GM21723 (cell line): ENCODE measurements around the gene RIMKLB.
A peak's percentile ranks its signal among the peaks of the same experiment; 100 is the strongest.

ENCODE experiments used
- ATAC-seq: cut with Tn5 transposase; IDR thresholded peaks from one replicate; pipeline ENCODE4 v1.9.1; 2021; ENCODE audit warnings: mild to moderate bottlenecking, moderate library complexity; ENCODE audit not compliant: unreplicated experiment

The RIMKLB gene, protein sequence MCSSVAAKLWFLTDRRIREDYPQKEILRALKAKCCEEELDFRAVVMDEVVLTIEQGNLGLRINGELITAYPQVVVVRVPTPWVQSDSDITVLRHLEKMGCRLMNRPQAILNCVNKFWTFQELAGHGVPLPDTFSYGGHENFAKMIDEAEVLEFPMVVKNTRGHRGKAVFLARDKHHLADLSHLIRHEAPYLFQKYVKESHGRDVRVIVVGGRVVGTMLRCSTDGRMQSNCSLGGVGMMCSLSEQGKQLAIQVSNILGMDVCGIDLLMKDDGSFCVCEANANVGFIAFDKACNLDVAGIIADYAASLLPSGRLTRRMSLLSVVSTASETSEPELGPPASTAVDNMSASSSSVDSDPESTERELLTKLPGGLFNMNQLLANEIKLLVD

DNA sequence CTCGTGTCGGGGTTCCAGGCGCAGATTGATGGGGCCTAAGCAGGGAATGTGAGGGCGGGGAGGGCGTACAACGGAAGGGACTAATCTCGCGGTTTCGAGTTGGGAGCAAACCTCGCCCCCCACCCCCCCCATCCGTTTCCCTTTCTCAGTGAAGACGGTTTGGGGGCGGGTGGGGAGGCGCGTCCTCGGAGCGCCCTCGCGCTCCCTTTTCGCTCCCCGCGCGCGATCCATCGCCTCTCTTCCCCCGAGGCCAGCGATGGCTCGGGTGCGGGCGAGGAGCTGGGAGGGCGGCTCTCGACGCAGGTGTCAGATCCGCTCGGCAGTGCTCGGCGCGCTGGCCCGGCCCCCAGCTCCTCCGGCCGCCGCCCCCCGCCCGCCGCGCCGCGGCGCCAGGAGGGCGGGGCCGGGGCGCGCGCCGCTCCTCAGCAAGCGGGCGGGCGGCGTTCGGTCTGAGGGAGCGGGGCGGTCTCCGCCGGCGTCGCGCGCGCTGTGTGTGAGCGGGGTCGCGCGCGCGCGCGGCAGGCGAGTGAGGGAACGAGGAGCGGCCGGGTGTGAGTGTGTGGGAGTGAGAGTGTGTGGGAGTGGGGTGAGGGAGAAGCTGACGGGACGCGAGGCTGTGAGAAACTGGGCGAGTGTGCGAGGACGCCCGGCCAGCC lies at the start of gene RIMKLB:
Gene RIMKLB, plus strand, starts transcription at position 516 of the 656 bp plus-strand sequence. CDS start 15,876 bp downstream, outside the sequence.
- peak; percentile 81 for ATAC-seq

DNA sequence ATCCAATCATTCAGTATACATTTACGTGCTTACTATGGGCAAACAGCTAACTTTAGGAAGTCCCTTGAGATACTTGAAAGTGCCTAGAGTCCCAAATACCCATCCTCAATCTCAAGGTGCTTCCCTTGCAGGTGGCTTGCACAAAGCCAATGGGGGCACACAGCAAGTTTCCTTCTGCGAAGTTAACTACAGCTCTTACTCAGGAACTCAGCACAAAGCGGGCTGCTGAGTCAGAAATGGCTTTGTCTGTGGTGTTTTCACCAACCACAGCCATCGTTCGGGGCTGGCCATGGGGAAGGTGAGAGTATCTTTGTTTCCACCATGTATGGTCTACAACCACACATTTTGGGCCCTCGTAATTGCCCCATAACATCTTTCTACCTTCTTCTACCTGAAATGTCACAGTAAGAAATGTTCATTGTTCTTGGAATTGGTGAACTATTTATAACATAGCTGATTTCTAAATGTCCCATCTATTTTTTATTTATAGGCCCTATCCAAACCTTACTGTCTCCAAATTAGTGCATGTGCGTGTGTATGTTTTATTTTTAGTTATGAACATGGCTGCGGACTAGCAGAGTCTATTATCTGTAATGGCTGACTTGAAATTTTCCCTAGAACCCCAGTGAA lies 49.1 kb upstream of the RIMKLB start:
- ATAC-seq = peak; percentile 75

DNA sequence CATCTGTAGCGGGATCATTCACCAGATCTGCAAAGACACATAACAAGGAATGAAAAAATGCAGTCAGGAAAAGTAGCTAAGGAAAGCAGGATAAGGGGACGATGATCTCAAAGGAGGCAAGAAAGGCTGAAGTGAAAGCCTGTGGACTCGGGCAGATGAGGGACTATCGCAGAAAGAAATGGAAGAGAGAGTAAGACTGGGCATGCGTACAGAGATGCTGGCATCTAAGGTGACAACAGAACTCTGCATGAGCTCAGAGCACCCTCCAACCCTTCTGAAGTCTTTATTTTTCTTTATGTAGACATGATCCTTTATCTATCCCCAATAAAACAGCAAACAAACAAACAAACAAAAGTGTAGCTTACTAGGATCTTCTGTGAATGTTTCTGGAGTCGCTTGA lies 42.4 kb upstream of the RIMKLB start:
- ATAC-seq = no peak

DNA sequence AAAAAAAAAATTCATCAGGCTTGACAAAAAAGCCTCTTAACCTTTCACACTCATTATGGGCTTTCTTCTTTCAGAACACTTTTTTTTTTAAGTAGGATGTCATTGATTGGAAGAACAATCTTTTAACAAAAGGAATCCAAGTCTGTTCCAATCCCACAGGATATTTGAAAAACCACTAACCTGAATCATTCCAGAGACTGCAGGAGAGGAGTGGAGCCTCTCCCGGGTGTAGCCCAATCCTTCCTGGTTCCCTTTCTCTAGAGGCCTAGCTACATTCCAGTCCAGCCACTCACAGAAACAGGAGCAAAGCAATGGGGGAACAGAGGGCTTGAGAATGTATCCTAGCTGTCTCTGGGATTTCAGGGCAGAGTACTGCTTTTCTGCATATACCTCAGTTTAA lies 39.4 kb upstream of the RIMKLB start:
- ATAC-seq = no peak

DNA sequence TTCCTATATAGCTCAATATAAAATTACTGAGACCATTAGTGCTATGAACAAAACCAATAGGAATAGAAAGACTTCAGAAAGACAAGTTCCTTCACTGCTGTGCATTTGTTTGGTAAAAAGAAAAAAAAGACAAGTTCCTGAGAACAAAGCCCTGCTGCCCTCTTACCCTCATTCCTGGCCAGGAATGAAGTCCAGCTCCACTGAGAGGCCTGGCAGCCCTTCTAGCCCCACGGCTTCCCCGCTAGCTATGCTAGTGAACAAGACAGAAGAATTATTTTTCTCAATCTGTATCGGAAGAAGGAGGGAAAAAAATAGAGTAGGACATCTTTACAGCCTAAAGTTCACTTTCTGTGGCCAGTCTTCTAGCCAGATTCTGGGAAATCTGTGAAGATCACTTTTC lies 36.8 kb upstream of the RIMKLB start:
- ATAC-seq = no peak

DNA sequence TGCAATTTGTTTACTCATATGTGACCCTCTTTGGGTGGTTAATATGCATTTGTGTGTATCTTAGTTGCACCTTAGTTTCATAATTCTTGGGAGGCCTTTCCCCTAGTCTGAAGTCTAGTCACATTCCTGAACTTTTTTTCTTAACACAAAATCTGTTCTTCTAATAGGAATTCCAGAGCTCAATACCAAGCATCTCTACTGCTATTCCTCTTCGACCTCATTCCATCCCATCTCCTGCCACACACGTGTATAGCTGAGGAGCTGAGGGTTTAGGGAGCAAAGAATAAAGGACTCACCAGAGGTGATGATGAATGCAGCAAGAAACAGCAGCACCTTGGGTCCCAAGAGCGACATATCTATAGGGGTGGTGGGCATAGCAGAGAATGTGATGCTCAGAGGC lies 36.0 kb upstream of the RIMKLB start:
- ATAC-seq = no peak

DNA sequence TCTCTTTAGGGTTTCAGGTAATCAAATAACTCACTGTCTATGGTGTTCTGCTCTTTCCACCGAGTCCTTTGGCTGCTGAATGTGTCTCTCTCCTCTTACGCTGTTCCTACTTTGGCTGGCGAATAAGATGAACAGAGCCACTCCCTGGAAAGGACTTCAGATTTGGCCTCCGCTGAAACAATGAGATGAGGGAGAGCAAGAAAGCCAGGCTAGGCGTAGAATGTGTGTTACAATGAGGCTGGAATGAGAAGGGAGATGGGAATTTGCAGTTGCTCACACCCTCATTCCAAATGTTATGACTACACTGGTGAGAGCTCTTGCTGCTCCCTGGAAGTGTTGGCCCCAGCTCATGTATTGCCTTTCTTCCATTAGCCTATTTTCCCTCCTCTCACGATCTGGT lies 35.2 kb upstream of the RIMKLB start, which contains the start of gene MFAP5:
Gene MFAP5, minus strand, starts transcription at position 234 of the 400 bp plus-strand sequence. CDS start 722 bp downstream, outside the sequence.
- no peak for ATAC-seq

DNA sequence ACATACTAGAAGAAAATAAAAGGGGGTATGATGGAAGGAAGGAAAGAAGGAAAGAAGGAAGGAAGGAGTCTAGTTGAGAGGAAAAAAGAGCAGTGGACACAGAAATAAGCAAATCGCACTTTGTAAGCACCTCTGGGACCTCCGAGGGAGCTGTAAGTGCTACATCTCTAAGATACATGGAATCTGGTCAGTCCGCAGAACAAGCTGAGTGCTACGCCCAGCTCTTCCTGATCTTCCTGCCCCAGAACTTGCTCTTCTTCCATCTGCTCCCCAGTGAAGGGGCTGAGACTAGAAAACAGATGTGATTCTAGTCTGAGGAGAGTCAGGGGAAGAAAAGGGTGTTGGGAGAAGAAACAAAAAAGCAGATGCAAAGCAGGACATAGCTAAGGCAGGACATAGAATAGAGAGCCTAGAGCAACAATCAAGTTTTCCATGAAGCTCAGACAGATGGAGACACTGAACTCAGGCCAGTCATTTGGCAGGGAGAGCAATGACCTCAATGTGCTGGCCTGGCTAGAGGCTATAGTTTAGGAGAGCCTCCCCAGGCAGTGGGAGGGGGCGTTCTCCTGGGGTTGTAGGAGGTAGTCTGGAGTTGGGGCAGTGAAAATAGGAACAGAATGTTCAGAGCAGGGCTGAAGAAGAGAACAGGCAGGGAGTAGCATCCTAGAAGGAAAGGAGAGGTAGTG lies 33.4 kb upstream of the RIMKLB start:
- ATAC-seq = no peak

DNA sequence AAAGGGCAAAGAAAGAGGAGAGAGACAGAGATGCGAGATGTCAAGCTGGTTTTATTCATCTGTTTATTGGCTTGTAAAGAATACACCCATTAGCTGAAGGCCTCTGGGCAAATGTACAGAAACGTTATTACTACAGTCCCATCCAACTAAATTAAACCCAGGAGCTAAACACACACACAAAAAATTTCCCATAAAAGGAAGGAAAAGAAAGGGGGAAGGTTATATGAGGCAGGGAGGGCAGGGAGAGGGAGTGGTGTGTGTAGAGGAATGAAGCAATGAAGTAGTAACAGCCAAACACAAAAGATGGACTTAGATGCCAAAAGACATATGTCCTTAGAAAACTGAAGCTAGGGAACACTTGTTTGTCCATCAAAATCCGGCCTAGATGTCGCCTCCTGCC lies 32.0 kb upstream of the RIMKLB start:
- ATAC-seq = no peak

DNA sequence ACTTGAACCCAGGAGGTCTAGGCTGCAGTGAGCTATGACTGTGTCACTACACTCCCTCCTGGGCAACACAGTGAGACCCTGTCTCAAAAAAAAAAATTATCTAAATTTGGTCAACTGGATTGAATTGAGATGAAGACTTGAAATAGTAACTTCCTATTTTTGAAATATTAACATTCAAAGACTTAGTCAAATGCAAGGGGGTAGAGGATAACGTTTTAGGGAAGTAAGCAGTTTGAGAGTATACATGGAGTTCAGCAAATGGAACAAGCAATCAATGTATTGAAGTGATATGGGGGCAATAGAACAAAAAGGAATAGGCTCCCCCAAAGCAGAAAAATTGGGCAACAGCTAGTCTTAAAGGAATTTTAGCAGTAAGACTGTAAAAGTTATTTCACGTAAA lies 30.5 kb upstream of the RIMKLB start:
- no peak for ATAC-seq

DNA sequence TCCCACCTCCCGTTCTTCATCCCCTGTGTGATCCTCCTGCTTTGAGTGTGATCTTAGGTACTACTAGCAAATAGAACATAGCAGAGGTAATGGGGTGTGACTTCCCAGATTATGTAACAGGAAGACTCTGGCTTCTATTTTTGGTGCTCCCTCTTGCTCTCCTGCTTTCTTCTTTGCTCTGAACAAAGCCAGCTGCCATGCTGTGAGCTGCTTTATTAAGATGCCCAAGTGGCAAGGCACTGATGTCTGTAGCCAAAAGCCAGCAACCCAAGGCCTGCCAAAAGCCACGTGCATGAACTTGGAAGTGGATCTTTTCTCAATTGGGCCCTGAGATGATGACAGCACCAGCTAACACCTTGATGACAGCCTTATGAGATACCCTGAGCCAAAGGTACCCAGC lies 29.4 kb upstream of the RIMKLB start:
- no peak for ATAC-seq

DNA sequence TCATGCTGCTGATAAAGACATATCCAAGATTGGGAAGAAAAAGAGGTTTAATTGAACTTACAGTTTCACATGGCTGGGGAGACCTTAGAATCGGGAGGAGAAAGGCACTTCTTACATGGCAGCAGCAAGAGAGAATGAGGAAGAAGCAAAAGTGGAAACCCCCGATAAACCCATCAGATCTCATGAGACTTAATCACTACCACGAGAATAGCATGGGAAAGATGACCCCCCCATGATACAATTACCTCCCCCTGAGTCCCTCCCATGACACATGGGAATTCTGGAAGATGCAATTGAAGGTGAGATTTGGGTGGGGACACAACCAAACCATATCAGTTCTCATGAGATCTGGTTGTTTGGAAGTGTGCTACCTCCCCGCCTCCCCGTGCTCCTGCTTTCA lies 25.4 kb upstream of the RIMKLB start:
- ATAC-seq = no peak

DNA sequence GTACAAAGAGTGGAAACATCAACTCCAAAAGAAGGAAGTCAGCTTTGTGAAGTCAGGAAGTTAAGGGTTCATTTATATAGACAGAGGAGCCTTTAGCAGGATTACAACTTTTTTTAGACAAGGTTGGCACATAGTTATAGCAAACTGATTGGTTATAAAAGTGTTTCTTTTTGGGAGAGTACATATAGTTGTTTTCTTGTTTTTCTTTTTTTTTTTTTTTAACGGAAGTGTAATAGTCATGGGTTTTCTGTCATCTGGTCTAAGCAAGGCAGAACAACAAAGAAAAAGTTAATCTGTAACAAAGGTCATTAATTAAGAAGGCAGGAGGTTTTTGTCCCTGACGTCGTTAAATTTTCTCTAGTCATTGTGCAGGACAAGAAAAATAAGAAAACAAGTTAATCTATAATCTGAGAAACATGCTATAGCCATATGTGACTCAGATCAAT lies 22.2 kb upstream of the RIMKLB start:
- no peak for ATAC-seq

DNA sequence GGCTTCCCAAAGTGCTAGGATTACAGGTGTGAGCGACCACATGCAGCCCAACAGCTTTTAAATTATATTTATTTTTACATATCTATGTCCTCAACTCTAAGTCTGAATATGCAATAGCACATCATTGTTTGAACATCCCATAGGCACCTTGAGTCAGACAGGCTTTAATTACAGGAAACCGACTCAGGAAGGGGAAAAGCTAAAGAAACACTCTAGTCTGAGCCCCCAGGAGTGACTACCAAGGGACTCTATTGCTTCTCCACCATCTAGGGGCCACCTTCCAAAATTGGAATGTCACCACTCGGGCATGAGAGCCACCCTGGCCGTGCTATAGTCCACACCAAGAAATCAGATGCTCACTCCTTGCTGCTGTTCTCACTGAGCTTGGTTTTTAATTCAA lies 21.1 kb upstream of the RIMKLB start:
- no peak for ATAC-seq

DNA sequence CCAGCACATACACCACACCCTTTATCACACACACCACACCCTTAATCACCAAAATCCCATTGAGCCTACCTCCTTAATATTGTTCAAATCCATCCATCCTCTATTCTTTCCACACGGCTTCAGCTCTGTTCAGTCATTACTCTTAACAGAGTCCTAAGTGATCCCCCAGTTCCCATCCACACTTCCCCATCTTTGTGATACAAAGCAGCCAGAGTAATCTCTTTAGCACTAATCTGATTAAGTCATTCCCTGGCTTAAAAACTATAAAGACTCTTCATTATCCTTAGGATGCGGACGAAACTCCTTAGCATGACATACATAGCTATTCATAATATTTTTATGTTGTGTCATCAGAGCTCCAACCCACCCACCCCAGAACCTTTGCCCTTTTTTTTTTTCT lies 20.4 kb upstream of the RIMKLB start:
- ATAC-seq = no peak

DNA sequence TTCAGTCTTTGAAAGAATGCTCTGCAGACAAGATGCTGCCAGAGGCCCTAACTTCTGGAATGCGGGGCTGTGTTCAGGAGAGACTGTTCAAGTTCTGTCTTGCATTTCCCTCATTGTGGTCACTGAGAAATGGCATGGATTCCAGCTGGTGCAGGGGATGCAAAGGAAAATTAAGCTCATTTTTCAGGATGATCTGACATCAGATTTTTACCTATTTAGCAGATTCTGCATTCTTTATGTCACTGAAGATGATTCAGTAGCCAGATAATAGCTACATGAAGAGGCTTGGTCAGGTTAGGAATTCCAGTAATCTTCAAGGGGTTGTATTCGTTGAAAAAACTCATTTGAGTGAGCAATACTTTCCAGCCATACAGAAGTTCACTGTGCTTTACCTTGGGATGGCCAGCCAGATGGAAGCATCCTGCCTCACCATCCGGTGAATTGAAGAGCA lies 19.1 kb upstream of the RIMKLB start:
- ATAC-seq = no peak

DNA sequence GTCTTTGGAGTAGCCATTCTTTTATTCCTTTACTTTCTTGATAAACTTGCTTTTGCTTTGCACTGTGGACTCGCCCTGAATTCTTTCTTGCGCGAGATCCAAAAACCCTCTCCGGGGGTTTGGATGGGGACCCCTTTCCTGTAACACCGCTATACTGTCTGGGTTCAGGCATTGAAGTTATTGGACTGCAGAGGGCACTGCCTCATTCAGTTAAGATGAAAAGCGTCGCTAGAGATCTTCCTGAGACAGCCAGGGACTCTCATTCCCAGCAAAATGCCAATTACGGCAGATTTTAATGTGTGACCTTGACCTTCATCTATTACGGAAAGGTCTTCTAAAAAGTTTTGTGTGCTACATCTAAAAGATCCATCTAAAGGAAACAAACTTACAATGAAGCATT lies 17.3 kb upstream of the RIMKLB start:
- ATAC-seq = no peak

DNA sequence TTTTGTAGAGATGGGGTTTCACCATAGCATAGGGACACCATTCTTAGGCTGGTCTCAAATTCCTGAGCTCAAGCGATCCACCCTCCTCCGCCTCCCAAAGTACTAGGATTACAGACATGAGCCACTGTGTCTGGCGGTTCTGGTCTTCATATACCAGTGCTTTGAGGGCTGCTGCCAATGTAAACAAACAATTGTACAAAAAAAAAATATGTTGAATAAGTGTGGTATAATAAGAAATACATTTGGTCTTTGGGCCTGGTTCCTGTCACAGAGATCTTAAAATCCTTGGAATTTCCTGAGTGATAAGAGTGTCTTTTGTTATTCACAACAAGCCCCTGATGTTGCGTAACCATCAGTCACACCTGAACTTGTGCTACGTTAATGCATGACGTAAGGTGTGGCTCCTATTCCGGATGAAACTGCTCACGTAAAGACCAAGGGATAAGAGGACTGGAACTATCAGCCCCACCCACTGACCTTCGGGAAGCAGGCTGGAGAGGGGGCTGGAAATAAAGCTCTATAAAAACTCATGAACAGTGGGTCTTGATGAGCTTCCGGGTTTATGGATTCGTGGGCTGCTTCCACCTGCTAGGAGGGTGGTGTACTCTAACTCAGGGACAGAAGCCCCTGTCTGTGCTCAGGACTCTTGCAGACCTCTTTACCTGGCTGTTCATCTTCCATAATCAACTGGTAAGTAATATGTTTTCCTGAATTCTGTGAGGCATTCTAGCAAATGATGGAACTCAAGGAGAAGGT lies 16.5 kb upstream of the RIMKLB start:
- no peak for ATAC-seq

DNA sequence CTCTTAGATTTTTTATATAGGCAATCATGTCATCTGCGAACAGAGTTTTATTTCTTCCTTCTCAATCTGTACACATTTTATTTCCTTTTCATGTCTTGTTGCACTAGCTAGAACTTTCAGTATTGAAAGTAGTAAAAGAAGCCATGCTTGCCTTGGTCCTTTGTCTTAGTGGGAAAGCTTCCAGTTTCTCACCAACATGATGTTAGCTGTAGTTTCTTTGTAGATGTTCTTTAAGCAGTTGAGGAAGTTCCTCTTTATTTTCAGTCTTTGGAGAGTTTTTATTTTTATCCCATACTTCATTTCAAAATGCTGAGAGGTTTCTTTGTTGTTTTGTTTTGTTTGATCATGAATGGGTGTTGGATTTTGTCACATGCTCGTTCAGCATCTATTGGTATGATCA lies 12.7 kb upstream of the RIMKLB start:
- ATAC-seq = no peak

DNA sequence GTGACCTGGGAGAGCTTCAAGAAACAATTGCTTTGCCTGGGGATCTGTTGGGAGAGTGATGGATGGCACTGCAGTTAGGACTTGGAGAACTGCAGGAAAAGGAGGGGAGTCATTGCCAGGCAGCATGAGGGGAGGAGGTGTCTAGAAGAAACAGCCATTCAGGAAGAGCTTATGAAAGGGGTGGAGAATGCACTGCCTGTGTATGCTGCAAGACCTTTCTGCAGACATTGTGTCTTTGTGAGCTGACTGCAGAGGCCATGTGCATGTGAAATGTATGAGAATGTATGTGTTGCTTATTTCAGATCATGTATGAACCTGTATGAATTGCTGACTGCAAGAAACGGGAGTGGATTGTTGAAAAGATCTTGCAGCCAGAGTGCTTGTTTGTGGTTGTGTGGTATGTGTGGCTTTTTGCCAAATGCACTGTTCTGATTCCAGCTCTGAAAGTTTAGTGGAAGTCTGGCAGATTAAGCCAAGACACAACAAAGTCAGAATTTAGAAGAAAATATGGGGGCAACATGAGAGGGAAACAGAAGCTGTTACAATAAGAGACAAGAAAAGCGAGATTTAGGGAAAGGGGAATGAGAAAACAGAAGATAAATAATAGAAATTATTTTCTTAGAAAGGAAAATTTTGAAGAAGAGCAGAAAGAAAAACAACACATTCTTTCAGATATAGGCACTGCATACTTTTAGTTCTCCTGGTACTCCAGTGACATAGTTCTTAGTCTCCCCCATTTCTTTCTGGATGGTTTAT lies 9.8 kb upstream of the RIMKLB start:
- ATAC-seq = no peak
